IgD-negative memory B cell (primary cell): Measurements from ENCODE around the gene PROB1. TPM values are rescaled to one million over a fixed set of nuclear protein-coding genes. Genes with fewer than 3 reads are reported as not detected.

Experiments used
- polyA plus RNA-seq: library from polyadenylated mRNA; unstranded; fragments of 300-500 nt; fragmentation: Illumina TruSeq; gene quantifications from one replicate; pipeline ENCODE4 v1.2.3, GENCODE V29; 2021

PROB1 gene
- polyA plus RNA-seq, 1 donor from 2014 or later = 1.5 TPM

Other genes starting within 250 kb of the PROB1 start
- 17.9 TPM for gene SIL1, start 196.7 kb downstream of the PROB1 start, polyA plus RNA-seq
- gene MATR3, start 101.4 kb downstream of the PROB1 start, polyA plus RNA-seq = 346 TPM
- gene PAIP2, start 53.2 kb downstream of the PROB1 start, polyA plus RNA-seq = 240 TPM
- not detected for gene SLC23A1, start 11.8 kb downstream of the PROB1 start, polyA plus RNA-seq
- gene MZB1, start 5.2 kb downstream of the PROB1 start, polyA plus RNA-seq = 193 TPM
- 4.7 TPM for gene SPATA24, start 9.0 kb upstream of the PROB1 start, polyA plus RNA-seq
- 5.1 TPM for gene DNAJC18, start 44.4 kb upstream of the PROB1 start, polyA plus RNA-seq
- gene ECSCR, start 67.6 kb upstream of the PROB1 start, polyA plus RNA-seq = not detected
- gene SMIM33, start 75.9 kb upstream of the PROB1 start, polyA plus RNA-seq = not detected
- 3.8 TPM for gene STING1, start 87.7 kb upstream of the PROB1 start, polyA plus RNA-seq
- gene UBE2D2, start 166.2 kb upstream of the PROB1 start, polyA plus RNA-seq = 313 TPM